Neuronal stem cell (in vitro differentiated cells): ENCODE results near the gene PAXX.

Experiments used
- DNase-seq: peaks from one replicate; pipeline ENCODE4 v3.0.0-alpha.2; 2013; ENCODE audit warnings: low spot score
- H2AFZ ChIP-seq: one replicate; pipeline ENCODE4 v1.6.1; 2013; ENCODE audit warnings: mild to moderate bottlenecking, low read length, inconsistent platforms
- H2AK5ac ChIP-seq: 2 replicates; pipeline ENCODE4 v1.6.1; 2013; ENCODE audit warnings: low read depth, mild to moderate bottlenecking, inconsistent platforms, low read length, moderate library complexity, mixed read lengths
- H2BK120ac ChIP-seq: 2 replicates; pipeline ENCODE4 v1.6.1; 2013; ENCODE audit warnings: low read depth, mild to moderate bottlenecking, inconsistent platforms, low read length, moderate library complexity, mixed read lengths
- H2BK12ac ChIP-seq: one replicate; pipeline ENCODE4 v1.6.1; 2013; ENCODE audit warnings: low read length, inconsistent platforms
- H2BK15ac ChIP-seq: 2 replicates; pipeline ENCODE4 v1.6.1; 2013; ENCODE audit warnings: mild to moderate bottlenecking, low read length, inconsistent platforms, mixed read lengths
- H2BK5ac ChIP-seq: one replicate; pipeline ENCODE4 v1.6.1; 2013; ENCODE audit warnings: inconsistent platforms, mild to moderate bottlenecking, low read length, moderate library complexity
- H3K14ac ChIP-seq: one replicate; pipeline ENCODE4 v1.6.1; 2013; ENCODE audit warnings: low read length, inconsistent platforms
- H3K18ac ChIP-seq: 2 replicates; pipeline ENCODE4 v1.6.1; 2013; ENCODE audit warnings: low read length, inconsistent platforms
- H3K23ac ChIP-seq: 2 replicates; pipeline ENCODE4 v1.6.1; 2013; ENCODE audit warnings: low read depth, mild to moderate bottlenecking, mixed read lengths, low read length, inconsistent platforms; ENCODE audit not compliant: poor library complexity
- H3K27ac ChIP-seq: replicated peaks from 3 replicates; pipeline ENCODE4 v1.5.1; 2013; ENCODE audit warnings: low read length, inconsistent platforms
- H3K27me3 ChIP-seq, 3 experiments: 2 replicates each; pipeline ENCODE4 v1.6.1; 2013; ENCODE audit warnings: low read length in 3 of 3, mild to moderate bottlenecking in 2 of 3, inconsistent platforms in 1 of 3, low read depth in 1 of 3, mixed read lengths in 1 of 3, moderate library complexity in 1 of 3; ENCODE audit not compliant: control insufficient read depth in 3 of 3, insufficient read depth in 3 of 3
- H3K36me3 ChIP-seq, 2 donors: replicated peaks in 1 of 2; 2 replicates each; pipeline ENCODE4 v1.6.1; 2013; ENCODE audit warnings: low read length in 2 of 2; ENCODE audit not compliant: control insufficient read depth in 2 of 2, insufficient read depth in 2 of 2
- H3K4ac ChIP-seq: 2 replicates; pipeline ENCODE4 v1.6.1; 2013; ENCODE audit warnings: inconsistent platforms, mild to moderate bottlenecking, low read length, moderate library complexity
- H3K4me1 ChIP-seq, 2 donors: 1 replicate in 1 of 2; 2 replicates in 1 of 2; pipeline ENCODE4 v1.6.1; 2013; ENCODE audit warnings: low read length in 2 of 2, low read depth in 1 of 2; ENCODE audit not compliant: control insufficient read depth in 2 of 2, insufficient read depth in 1 of 2
- H3K4me2 ChIP-seq: one replicate; pipeline ENCODE4 v1.6.1; 2013; ENCODE audit warnings: mild to moderate bottlenecking, low read length, inconsistent platforms; ENCODE audit not compliant: insufficient read depth, poor library complexity, severe bottlenecking
- H3K4me3 ChIP-seq, 2 donors: 2 replicates each; pipeline ENCODE4 v1.5.1; 2013; ENCODE audit warnings: low read length in 2 of 2, mild to moderate bottlenecking in 2 of 2, inconsistent platforms in 1 of 2, moderate library complexity in 1 of 2
- H3K79me1 ChIP-seq: one replicate; pipeline ENCODE4 v1.6.1; 2013; ENCODE audit warnings: low read depth, mild to moderate bottlenecking, inconsistent platforms, low read length, moderate library complexity
- H3K9ac ChIP-seq: one replicate; pipeline ENCODE4 v1.6.1; 2013; ENCODE audit warnings: mild to moderate bottlenecking, low read depth, low read length, inconsistent platforms; ENCODE audit not compliant: poor library complexity
- H3K9me3 ChIP-seq, 2 donors: replicated peaks in 1 of 2; 2 replicates each; pipeline versions ENCODE3 to v1.6.1; 2013; ENCODE audit warnings: low read length in 2 of 2, mild to moderate bottlenecking in 2 of 2, inconsistent platforms in 1 of 2, low read depth in 1 of 2, mixed read lengths in 1 of 2, moderate library complexity in 1 of 2; ENCODE audit not compliant: control insufficient read depth in 2 of 2, insufficient read depth in 1 of 2
- H4K8ac ChIP-seq: one replicate; pipeline ENCODE4 v1.6.1; 2013; ENCODE audit warnings: low read depth, mild to moderate bottlenecking, inconsistent platforms, low read length, moderate library complexity
- H4K91ac ChIP-seq: one replicate; pipeline ENCODE4 v1.6.1; 2013; ENCODE audit warnings: low read length, low read depth, mild to moderate bottlenecking, inconsistent platforms; ENCODE audit not compliant: poor library complexity
- WGBS, 2 donors: extraction: QIAGEN DNeasy Blood & Tissue Kit; methylation state at CpG; one replicate each; pipeline ENCODE4 v1.1.7; 2013; ENCODE audit warnings: missing lambda C conversion rate in 2 of 2, mixed read lengths in 1 of 2; ENCODE audit not compliant: insufficient read length in 2 of 2, insufficient replicate concordance in 1 of 2; ENCODE audit errors: extremely low coverage in 2 of 2; 5-methylcytosine and 5-hydroxymethylcytosine counted together

Gene PAXX

GRCh38 chr9:137034709-137035506 lies 42.7 kb downstream of the PAXX start:
- Histone ChIP-seq H3K14ac (peak overlapping the region; percentile 21), H3K27ac (no peak overlapping the region), H3K9ac (no peak overlapping the region), H3K4me3 (no peak overlapping the region), H3K9me3 (no peaks in the 10 kb centered on the region), H3K4ac (peak overlapping the region; percentile 6), H3K18ac (peak overlapping the region; percentile 94), H3K79me1 (peaks cover 3% of the 10 kb centered on the region), H3K23ac (peak overlapping the region; percentile 55), H2BK120ac (peak overlapping the region; percentile 89), H2AK5ac (peak overlapping the region; percentile 99), H3K36me3 (peaks cover 3 to 22% of the 10 kb centered on the region in 2 donors), H3K4me2 (no peak overlapping the region), H2AFZ (no peak overlapping the region), H4K91ac (no peak overlapping the region), H2BK15ac (peak overlapping the region; percentile 89), H4K8ac (no peak overlapping the region), H3K4me1 (peaks cover 3 to 6% of the 10 kb centered on the region in 2 donors), H2BK12ac (peak overlapping the region; percentile 90), H3K27me3 (no peaks in the 10 kb centered on the region), H2BK5ac (peak overlapping the region; percentile 35)
- DNase-seq: peak; percentile 76
- WGBS, 2 donors: no CpG with 5 or more reads among the region's 24 CpGs

- H3K36me3 ChIP-seq: peaks cover 3 to 23% of the 10 kb centered on the region in 2 donors
- H3K4me3 ChIP-seq: no peak overlapping the region
- H3K23ac ChIP-seq: peak overlapping the region; percentile 52
- no peak overlapping the region for H2BK120ac ChIP-seq
- H3K4me1 ChIP-seq: peaks cover 3 to 9% of the 10 kb centered on the region in 2 donors
- H3K27me3 ChIP-seq: no peaks in the 10 kb centered on the region
- H3K9ac ChIP-seq: no peak overlapping the region
- no peak overlapping the region for H4K8ac ChIP-seq
- peak overlapping the region; percentile 30 for H2BK12ac ChIP-seq
- peak overlapping the region; percentile 99 for H2AK5ac ChIP-seq
- WGBS, 2 donors: no CpG with 5 or more reads among the region's 9 CpGs
- DNase-seq: no peak
- H3K18ac ChIP-seq: peak overlapping the region; percentile 50
- H3K4ac ChIP-seq: peak overlapping the region; percentile 6
- H2BK5ac ChIP-seq: peak overlapping the region; percentile 35
- peaks cover 3% of the 10 kb centered on the region for H3K79me1 ChIP-seq
- no peak overlapping the region for H4K91ac ChIP-seq
- no peaks in the 10 kb centered on the region for H3K9me3 ChIP-seq
- no peak overlapping the region for H3K27ac ChIP-seq
- H3K14ac ChIP-seq: no peak overlapping the region
- no peak overlapping the region for H2BK15ac ChIP-seq
- no peak overlapping the region for H2AFZ ChIP-seq
- H3K4me2 ChIP-seq: no peak overlapping the region
Measured at GRCh38 chr9:137035507-137035834, 43.2 kb downstream of the PAXX start.

GRCh38 chr9:137035937-137036336 lies 43.7 kb downstream of the PAXX start:
- peak overlapping the region; percentile 10 for H3K4ac ChIP-seq
- H2BK15ac ChIP-seq: no peak overlapping the region
- no peak overlapping the region for H3K23ac ChIP-seq
- no peaks in the 10 kb centered on the region for H3K9me3 ChIP-seq
- DNase-seq: no peak
- no peak overlapping the region for H2AFZ ChIP-seq
- no peak overlapping the region for H2BK120ac ChIP-seq
- H4K8ac ChIP-seq: no peak overlapping the region
- H3K4me3 ChIP-seq: no peak overlapping the region
- H3K79me1 ChIP-seq: peaks cover 4% of the 10 kb centered on the region
- no peaks in the 10 kb centered on the region for H3K27me3 ChIP-seq
- H3K14ac ChIP-seq: no peak overlapping the region
- H2BK12ac ChIP-seq: peak overlapping the region; percentile 1
- H2AK5ac ChIP-seq: peak overlapping the region; percentile 99
- peaks cover 3 to 13% of the 10 kb centered on the region in 2 donors for H3K4me1 ChIP-seq
- WGBS, 2 donors: no CpG with 5 or more reads among the region's 8 CpGs
- peak overlapping the region; percentile 50 for H3K18ac ChIP-seq
- no peak overlapping the region for H3K27ac ChIP-seq
- H2BK5ac ChIP-seq: peak overlapping the region; percentile 35
- no peak overlapping the region for H3K9ac ChIP-seq
- peaks cover 3 to 23% of the 10 kb centered on the region in 2 donors for H3K36me3 ChIP-seq
- no peak overlapping the region for H4K91ac ChIP-seq
- no peak overlapping the region for H3K4me2 ChIP-seq

- Histone ChIP-seq H2BK5ac (no peak overlapping the region), H4K8ac (no peak overlapping the region), H2AK5ac (peak overlapping the region; percentile 37), H3K18ac (no peak overlapping the region), H3K23ac (peak overlapping the region; percentile 85), H3K4me2 (no peak overlapping the region), H2BK120ac (no peak overlapping the region), H3K14ac (no peak overlapping the region), H2BK12ac (no peak overlapping the region), H3K4me3 (no peak overlapping the region), H3K36me3 (peaks cover 3 to 23% of the 10 kb centered on the region in 2 donors), H3K4me1 (peaks cover 3 to 23% of the 10 kb centered on the region in 2 donors), H2BK15ac (no peak overlapping the region), H3K9ac (no peak overlapping the region), H3K79me1 (peaks cover 4% of the 10 kb centered on the region), H3K9me3 (no peaks in the 10 kb centered on the region), H4K91ac (no peak overlapping the region), H3K27me3 (no peaks in the 10 kb centered on the region), H2AFZ (no peak overlapping the region), H3K4ac (no peak overlapping the region), H3K27ac (no peak overlapping the region)
- WGBS, 2 donors: no CpG with 5 or more reads among the region's 13 CpGs
- no peak for DNase-seq
Measured at GRCh38 chr9:137037035-137037434, 44.8 kb downstream of the PAXX start.
